ENCODE measurements around the gene PTPN6. TPM values are rescaled to one million over a fixed set of nuclear protein-coding genes. Genes with fewer than 3 reads are reported as not detected.
A peak's percentile ranks its signal among the peaks of the same experiment; 100 is the strongest.

Gene PTPN6
- total RNA-seq, 1 experiment from 2014 or later, result 19.8 TPM

DNA sequence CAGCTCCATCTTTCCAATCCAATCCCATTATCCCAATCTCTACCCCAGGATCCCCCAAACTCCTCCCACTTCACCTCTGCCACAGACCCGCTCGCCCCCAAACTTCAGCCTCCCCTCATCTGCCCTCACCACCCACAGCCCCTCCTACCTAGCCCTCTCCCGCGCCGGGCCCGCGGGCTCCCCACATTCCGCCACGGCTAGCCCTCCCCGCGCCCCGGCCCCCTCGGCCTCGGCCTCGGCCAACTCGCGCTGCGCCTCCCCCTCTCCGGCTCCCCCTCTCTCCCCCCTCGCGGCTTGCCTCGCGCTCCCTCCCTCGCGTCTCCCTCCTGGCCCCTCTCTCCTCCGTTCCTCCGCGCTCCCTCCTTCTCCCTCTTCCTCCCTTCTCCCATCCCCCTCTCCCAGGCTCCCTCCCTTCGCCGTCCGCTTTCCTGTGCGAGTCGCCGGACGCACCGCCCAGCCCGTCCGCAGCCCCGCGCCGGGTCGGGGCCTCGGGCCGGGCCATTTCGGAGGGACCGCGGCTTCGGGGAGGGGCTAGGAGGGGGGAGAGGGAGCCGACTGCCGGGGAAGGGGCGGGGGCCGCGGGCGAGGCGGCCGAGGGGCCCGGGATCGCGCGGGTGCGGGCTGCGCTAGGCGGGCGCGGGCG lies 23.7 kb upstream of the PTPN6 start, which contains the start of gene ATN1:
ATN1 (plus strand) TSS at position 581 of the 643 bp plus-strand sequence. CDS start 6,043 bp downstream, outside the sequence.
- H3K4me2 ChIP-seq (ENCODE audit: insufficient read depth, insufficient read length, low read length), result peak within 1 kb of the TSS; percentile 97
- H4K91ac ChIP-seq (ENCODE audit: insufficient read length, low read depth, low read length), result no peak within 1 kb of the TSS
- H4K5ac ChIP-seq (ENCODE audit: insufficient read length, low read depth, low read length), result no peak within 1 kb of the TSS
- peaks cover 0 to 2% of the 10 kb centered on the region in 2 experiments; a peak in 1 of 5 replicates for H3K9me3 Mint-ChIP-seq
- H3K4me3 Mint-ChIP-seq, result peak within 1 kb of the TSS; percentile 96 to 98
- no peak within 1 kb of the TSS for H2AK5ac ChIP-seq (ENCODE audit: insufficient read length, low read length)
- peaks cover 9 to 41% (median 23%) of the 10 kb centered on the region in 3 experiments; a peak in 6 of 7 replicates for H3K36me3 Mint-ChIP-seq (ENCODE audit: insufficient read depth in 1 of 3, low read depth in 3 of 3)
- peak; percentile 88 for DNase-seq
- H2AFZ ChIP-seq (ENCODE audit: low read length), result no peak within 1 kb of the TSS
- no peak within 1 kb of the TSS for H2BK120ac ChIP-seq (ENCODE audit: low read depth, low read length, poor library complexity, severe bottlenecking)
- no peak within 1 kb of the TSS for H3T11ph ChIP-seq (ENCODE audit: low read length)
- H3K27ac ChIP-seq (ENCODE audit: insufficient read length, low read depth, low read length), result no peak within 1 kb of the TSS
- H3K27me3 ChIP-seq (ENCODE audit: insufficient read depth, low read length), result no peaks in the 10 kb centered on the region
- H3K79me2 ChIP-seq (ENCODE audit: insufficient read depth, low read length), result peaks cover 24% of the 10 kb centered on the region; the same call in 1 of the 2 replicates
- peak within 1 kb of the TSS; percentile 38 for H3K14ac ChIP-seq (ENCODE audit: insufficient read depth, low read length)
- no peak within 1 kb of the TSS for H4K8ac ChIP-seq (replicated peaks; ENCODE audit: insufficient read length, low read depth, low read length)
- peaks cover 30% of the 10 kb centered on the region for H3K23me2 ChIP-seq (ENCODE audit: insufficient read length, low read depth, low read length, poor library complexity, severe bottlenecking)
- no peaks in the 10 kb centered on the region for H4K20me1 ChIP-seq (ENCODE audit: control insufficient read depth, insufficient read depth, insufficient read length)
- no CpG with 5 or more reads among the region's 66 CpGs for WGBS (ENCODE audit: extremely low coverage, insufficient read length, low lambda C conversion rate)
- no peak within 1 kb of the TSS for H2BK12ac ChIP-seq (ENCODE audit: insufficient read length, low read depth, low read length)
- H2BK5ac ChIP-seq (ENCODE audit: insufficient read length, low read length), result no peak within 1 kb of the TSS
- no peak within 1 kb of the TSS for H2BK20ac ChIP-seq (ENCODE audit: low read depth, low read length, poor library complexity, severe bottlenecking)
- H3K9ac ChIP-seq (ENCODE audit: extremely low read depth, insufficient read length, low read length), result peak within 1 kb of the TSS; percentile 60
- peak within 1 kb of the TSS; percentile 98 to 100 (median 99) for H3K27ac Mint-ChIP-seq
- H3K4ac ChIP-seq (ENCODE audit: low read depth, low read length), result no peak within 1 kb of the TSS
- H3K18ac ChIP-seq (ENCODE audit: insufficient read length, low read depth, low read length), result peak within 1 kb of the TSS; percentile 85
- TF ChIP-seq, protein P1, sequence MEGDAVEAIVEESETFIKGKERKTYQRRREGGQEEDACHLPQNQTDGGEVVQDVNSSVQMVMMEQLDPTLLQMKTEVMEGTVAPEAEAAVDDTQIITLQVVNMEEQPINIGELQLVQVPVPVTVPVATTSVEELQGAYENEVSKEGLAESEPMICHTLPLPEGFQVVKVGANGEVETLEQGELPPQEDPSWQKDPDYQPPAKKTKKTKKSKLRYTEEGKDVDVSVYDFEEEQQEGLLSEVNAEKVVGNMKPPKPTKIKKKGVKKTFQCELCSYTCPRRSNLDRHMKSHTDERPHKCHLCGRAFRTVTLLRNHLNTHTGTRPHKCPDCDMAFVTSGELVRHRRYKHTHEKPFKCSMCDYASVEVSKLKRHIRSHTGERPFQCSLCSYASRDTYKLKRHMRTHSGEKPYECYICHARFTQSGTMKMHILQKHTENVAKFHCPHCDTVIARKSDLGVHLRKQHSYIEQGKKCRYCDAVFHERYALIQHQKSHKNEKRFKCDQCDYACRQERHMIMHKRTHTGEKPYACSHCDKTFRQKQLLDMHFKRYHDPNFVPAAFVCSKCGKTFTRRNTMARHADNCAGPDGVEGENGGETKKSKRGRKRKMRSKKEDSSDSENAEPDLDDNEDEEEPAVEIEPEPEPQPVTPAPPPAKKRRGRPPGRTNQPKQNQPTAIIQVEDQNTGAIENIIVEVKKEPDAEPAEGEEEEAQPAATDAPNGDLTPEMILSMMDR (conservative IDR thresholded peaks at IDR 0.05), result no peak
- H3K4me1 ChIP-seq (ENCODE audit: insufficient read depth, low read length), result peaks cover 3% of the 10 kb centered on the region; the same call in 1 of the 2 replicates
- no peak within 1 kb of the TSS for H2BK15ac ChIP-seq (ENCODE audit: low read depth, low read length)
- H3K4me1 Mint-ChIP-seq, result peaks cover 61 to 65% of the 10 kb centered on the region in 2 experiments
- H3K9me3 ChIP-seq (ENCODE audit: control insufficient read depth, low read depth, low read length), result no peaks in the 10 kb centered on the region
- H3K23ac ChIP-seq (ENCODE audit: insufficient read length, low read depth, low read length), result no peak within 1 kb of the TSS
- no peak within 1 kb of the TSS for H3K56ac ChIP-seq (ENCODE audit: insufficient read length, low read depth, low read length)
- no peaks in the 10 kb centered on the region for H3K79me1 ChIP-seq (ENCODE audit: insufficient read depth, low read depth, low read length, poor library complexity, severe bottlenecking)
- peaks cover 1% of the 10 kb centered on the region; the same call in 1 of the 2 replicates for H3K27me3 Mint-ChIP-seq (ENCODE audit: low read depth)

All from H9 (cell line).